VCaP (cell line): ENCODE measurements around the gene RNF8.

ENCODE experiments used
- H3K27ac ChIP-seq: fragments of 450-650 bp; 2 replicates; pipeline ENCODE4 v1.5.1; 2017
- CTCF ChIP-seq: fragments of 450-650 bp; conservative IDR thresholded peaks from 2 replicates; pipeline ENCODE4 v1.5.1; 2017; ENCODE audit warnings: mild to moderate bottlenecking, moderate library complexity

The RNF8 gene

GRCh38 chr6:37409501-37409900, 55.7 kb downstream of the RNF8 start:
- H3K27ac ChIP-seq = no peak overlapping the region
- no peak for TF ChIP-seq CTCF

GRCh38 chr6:37417393-37417792, 63.6 kb downstream of the RNF8 start:
- TF ChIP-seq CTCF = no peak

GRCh38 chr6:37418722-37419121, 64.9 kb downstream of the RNF8 start:
- TF ChIP-seq CTCF = no peak
- H3K27ac ChIP-seq = no peak overlapping the region

More at GRCh38 chr6:37417393-37417792, 63.6 kb downstream of the RNF8 start:
- H3K27ac ChIP-seq = no peak overlapping the region

DNA sequence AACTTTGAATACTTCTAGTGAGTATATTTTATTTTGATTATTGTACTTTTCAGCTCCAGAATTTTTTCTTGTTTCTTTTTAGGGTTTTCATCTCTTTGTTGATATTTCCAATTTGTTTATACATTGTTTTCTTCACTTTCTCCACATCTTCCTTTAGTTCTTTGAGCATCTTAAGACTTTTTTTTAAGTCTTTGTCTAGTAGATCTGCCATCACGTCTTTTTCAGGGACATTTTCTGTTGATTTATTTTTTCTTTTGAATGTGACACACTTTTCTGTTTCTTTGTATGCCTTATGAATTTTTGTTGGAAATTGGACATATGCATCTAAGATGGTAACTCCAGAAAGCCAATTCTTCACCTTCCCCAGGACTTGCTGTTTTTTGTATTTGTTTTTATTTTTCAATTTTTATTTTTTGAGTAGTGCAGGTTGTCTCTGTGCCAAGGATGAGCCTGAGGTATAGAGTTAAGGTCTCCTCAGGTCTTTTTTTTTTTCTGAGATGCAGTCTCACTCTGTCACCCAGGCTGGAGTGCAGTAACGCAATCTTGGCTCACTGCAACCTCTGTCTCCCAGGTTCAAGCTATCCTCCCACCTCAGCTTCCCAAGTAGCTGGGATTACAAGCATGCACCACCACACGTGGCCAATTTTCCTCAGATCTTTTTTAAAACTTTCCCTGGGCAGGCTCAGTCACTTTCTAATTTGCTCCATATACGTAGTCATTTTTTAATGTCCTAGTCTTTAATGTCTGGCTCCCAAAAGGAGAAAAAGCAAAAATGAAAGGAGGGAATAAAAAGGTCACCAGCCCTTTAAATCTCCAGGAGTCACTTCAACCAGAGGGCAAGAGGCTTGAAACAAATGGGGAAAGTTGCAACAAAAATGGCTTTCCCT, 72.5 kb downstream of the RNF8 start:
- H3K27ac ChIP-seq = no peak overlapping the region
- TF ChIP-seq CTCF = no peak

DNA sequence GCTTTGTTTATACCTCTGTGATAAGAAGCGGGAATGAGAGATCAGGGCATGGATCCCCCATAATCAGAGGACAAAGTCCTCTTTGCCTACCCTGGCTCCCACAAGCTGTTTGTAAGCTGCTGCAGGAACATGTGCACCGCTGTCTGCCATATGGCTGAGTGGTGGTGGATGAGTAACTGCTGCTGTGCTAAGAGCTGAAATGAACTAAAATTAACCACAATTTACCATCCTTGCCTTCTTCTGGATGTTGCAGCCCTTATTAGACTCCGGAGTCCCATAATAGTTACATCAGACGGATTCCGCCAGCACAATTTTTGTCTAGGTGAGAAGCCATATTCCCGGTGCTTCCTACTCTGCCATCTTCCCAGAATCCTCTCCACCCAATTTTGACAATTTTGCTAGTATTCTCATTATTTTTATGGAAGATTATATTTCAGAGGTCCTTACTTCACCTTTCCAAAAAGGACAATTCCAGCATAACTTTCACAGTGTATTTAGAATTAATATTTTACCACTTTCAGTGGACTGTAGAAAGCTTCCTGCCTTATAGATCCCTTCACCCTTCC, 73.2 kb downstream of the RNF8 start:
- no peak for TF ChIP-seq CTCF

DNA sequence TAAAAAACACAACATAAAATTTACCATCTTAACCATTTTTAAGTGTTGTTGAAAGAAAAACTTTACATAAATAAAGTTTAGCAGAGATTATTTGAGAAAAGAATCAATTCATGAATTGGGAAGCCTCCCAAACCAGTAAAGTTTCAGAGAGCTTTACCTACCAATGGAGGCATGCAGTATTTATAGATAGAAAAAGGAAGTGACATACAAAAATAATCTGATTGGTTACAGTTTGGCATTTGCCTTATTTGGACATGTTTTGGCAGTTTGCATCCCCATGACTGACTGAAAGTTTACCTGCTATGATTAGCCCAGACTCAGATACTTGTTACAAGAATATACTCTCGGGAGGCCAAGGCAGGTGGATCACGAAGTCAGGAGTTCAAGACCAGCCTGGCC, 75.6 kb downstream of the RNF8 start:
- no peak for TF ChIP-seq CTCF

More for the DNA sequence above, 73.2 kb downstream of the RNF8 start:
- no peak overlapping the region for H3K27ac ChIP-seq

DNA sequence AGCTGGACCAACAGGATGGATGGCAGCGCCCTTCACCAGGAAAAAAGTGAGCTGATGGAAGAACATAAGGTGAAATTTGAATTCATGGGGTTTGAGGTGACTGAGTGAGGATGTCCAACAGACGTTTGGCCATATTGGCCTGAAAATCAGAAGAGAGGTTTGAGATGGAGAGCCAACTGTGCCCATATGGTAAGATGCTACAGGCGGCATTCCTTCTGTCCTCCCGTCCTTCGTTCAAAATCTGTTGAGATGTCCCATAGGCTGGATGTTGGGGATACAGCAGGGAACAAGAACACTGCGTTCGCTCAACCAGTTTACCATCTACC, 78.8 kb downstream of the RNF8 start:
- TF ChIP-seq CTCF = no peak
- peak overlapping the region; percentile 78 for H3K27ac ChIP-seq

More for the DNA sequence above, 75.6 kb downstream of the RNF8 start:
- H3K27ac ChIP-seq = no peak overlapping the region
